Activated naive CD8-positive, alpha-beta T cell (primary cell): ENCODE measurements around the gene HSD11B2.

ENCODE experiments used
- H3K27ac Mint-ChIP-seq: one replicate; pipeline ENCODE4 v1.8.0; 2021; ENCODE audit warnings: mixed read lengths
- H3K27me3 Mint-ChIP-seq: one replicate; pipeline ENCODE4 v1.8.0; 2021; ENCODE audit warnings: mixed read lengths
- H3K36me3 Mint-ChIP-seq: one replicate; pipeline ENCODE4 v1.8.0; 2021; ENCODE audit warnings: mixed read lengths
- H3K4me1 Mint-ChIP-seq: one replicate; pipeline ENCODE4 v1.8.0; 2021; ENCODE audit warnings: low read depth, mixed read lengths
- H3K4me3 Mint-ChIP-seq: one replicate; pipeline ENCODE4 v1.8.0; 2021; ENCODE audit warnings: mild to moderate bottlenecking, mixed read lengths
- H3K9me3 Mint-ChIP-seq: one replicate; pipeline ENCODE4 v1.8.0; 2021; ENCODE audit warnings: low read depth, mixed read lengths

The HSD11B2 gene

DNA sequence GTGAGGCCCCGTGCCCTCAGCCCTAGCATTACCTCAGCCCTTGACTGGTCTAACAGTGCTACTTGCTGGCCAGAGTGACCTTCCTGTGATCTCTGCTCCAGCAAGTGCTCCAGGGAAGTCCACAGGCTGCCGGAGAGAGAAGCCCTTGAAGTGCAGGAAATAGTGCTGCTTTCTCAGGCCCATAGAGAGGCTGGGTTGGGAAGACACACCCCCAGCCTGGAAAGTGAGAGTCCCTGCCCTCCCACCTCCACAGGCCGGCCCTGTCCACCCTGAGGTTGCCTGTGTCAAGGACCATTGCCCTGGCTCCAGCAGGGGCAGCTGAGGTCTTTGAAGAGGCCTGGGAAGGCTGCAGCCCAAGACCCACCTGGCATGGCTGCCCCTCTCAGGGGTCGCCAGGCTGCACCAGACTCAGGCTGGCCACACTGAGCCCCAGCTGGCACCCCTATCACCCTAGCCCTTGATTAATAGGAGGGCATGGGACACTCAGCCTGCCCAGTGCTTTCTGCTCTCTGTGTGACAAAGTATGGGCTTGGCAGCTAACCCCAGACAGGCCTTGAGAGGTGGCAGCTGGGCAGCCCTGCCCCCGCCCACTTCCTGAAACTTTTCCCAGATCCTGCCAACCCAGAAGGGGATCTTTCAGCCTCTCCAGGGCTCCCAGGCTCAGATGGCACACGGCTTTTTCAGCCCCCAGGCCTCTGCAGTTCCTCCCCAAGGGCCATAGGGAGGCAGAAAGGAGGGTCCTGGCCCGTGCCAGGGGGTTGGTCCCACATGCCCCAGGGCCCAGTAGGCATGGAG, 28.3 kb downstream of the HSD11B2 start:
- H3K4me3 Mint-ChIP-seq = no peak overlapping the region
- no peaks in the 10 kb centered on the region for H3K27me3 Mint-ChIP-seq
- no peaks in the 10 kb centered on the region for H3K36me3 Mint-ChIP-seq
- H3K27ac Mint-ChIP-seq = no peak overlapping the region
- H3K4me1 Mint-ChIP-seq = peaks cover 17% of the 10 kb centered on the region
- H3K9me3 Mint-ChIP-seq = no peaks in the 10 kb centered on the region

DNA sequence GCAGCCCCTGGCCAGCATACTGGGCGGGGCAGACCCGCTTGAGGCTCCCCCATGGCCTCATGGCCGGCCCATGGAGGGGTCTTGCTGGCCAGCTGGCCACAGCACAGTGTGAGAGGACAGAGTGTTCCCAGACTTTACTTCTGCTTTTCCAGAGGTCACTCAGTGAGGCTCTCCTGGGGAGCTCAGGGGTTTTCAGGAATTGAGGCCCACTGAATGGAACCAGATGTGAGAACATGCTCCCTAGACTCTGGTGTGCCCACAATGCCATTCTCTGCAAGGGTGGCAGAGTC, 28.9 kb downstream of the HSD11B2 start:
- no peaks in the 10 kb centered on the region for H3K36me3 Mint-ChIP-seq
- H3K27ac Mint-ChIP-seq = no peak overlapping the region
- no peaks in the 10 kb centered on the region for H3K27me3 Mint-ChIP-seq
- H3K4me1 Mint-ChIP-seq = peaks cover 18% of the 10 kb centered on the region
- no peaks in the 10 kb centered on the region for H3K9me3 Mint-ChIP-seq
- H3K4me3 Mint-ChIP-seq = no peak overlapping the region

DNA sequence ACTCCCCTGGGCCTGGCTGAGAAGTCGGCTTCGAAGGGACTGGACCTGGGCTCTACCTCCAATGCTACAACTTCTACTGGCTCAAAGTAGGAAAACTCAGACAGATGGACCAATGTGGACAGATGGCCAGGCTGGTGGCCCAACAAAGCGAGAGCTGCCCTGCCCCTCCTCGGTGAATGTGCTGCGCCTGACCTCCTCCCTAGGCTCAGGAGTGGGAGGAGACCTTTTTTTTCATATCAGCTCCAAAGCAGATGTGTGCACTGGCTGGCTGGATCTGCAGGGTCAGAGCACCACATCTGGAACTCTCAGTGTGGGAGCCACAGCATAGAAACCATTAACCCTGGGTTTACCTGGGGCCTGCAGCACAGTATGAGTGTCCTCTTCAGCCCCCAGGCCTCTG, 29.2 kb downstream of the HSD11B2 start:
- Mint-ChIP-seq H3K36me3 (no peaks in the 10 kb centered on the region), H3K27ac (no peak overlapping the region), H3K9me3 (no peaks in the 10 kb centered on the region), H3K27me3 (no peaks in the 10 kb centered on the region), H3K4me3 (no peak overlapping the region), H3K4me1 (peaks cover 19% of the 10 kb centered on the region)

DNA sequence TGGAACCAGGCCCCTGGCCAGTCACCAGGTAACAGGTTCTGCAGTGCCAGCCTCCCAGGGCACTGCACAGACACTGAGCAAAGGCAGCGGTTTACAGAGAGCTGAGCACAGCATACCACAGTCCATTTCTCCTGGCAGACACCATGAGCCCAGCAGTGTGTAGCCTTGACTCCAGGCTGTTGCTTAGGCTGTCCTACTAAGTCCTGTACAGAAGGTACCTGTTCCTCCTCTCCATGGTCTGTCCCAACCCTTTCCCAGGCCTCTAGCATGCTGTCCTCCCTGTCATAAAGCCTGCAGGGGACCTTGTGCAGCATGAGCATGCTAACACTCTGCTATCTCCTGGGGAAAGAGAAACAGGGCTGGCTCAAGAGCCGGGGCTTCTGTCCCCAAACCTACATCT, 30.0 kb downstream of the HSD11B2 start:
- Mint-ChIP-seq H3K27ac (no peak overlapping the region), H3K4me3 (no peak overlapping the region), H3K9me3 (no peaks in the 10 kb centered on the region), H3K4me1 (peaks cover 21% of the 10 kb centered on the region), H3K27me3 (no peaks in the 10 kb centered on the region), H3K36me3 (no peaks in the 10 kb centered on the region)

DNA sequence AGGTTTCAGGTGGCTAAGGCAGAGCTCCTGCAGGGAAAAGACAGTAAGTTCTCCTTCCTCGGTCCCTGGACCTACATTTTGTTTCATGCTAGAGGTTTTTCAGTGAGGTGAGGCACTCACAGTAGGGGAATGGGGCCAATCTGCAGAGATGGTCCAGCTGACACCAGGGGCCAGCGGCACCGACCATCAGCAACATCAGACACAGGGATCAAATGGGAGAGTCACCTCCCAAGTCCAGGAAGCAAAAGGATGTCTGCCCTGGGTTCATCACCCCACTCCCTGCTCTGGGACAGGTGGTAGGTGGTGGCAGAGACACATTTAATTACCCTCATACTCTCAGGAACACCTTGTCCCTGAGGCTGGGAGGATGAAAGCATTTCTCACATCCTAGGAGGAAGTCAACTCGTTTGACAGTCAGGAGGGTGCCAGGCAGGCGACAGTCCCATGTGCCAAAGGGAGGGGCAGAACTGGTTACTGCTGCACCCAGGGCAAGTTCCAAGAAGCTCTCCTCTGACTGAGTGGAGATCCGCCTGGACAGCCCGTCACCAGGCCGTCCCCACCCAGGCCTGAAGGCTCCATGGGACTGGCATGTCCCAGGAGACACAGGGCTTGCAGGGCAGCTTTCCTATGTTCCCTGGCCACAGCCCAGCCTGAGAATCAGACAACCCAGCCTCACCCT, 30.8 kb downstream of the HSD11B2 start:
- Mint-ChIP-seq H3K9me3 (no peaks in the 10 kb centered on the region), H3K27me3 (no peaks in the 10 kb centered on the region), H3K36me3 (no peaks in the 10 kb centered on the region), H3K27ac (no peak overlapping the region), H3K4me3 (no peak overlapping the region), H3K4me1 (peaks cover 16% of the 10 kb centered on the region)

DNA sequence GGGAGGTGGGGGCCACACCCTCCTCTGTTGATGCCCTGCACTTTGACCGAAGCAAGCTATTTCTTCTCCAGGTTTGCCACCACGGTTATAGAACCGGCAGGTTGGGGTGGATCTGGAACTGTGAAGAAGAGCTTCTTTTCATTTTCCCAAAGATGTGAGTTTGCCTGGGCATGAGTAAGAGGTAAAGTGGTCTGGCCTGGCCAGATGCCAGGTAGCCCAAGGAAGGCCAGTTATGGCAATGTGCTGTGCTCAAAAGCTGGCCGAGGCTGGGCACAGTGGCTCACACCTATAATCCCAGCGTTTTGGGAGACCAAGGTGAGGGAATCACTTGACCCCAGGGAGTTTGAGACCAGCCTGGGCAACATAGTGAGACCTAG, 31.3 kb downstream of the HSD11B2 start:
- Mint-ChIP-seq H3K9me3 (no peaks in the 10 kb centered on the region), H3K36me3 (no peaks in the 10 kb centered on the region), H3K4me3 (no peak overlapping the region), H3K4me1 (peaks cover 13% of the 10 kb centered on the region), H3K27me3 (no peaks in the 10 kb centered on the region), H3K27ac (no peak overlapping the region)

DNA sequence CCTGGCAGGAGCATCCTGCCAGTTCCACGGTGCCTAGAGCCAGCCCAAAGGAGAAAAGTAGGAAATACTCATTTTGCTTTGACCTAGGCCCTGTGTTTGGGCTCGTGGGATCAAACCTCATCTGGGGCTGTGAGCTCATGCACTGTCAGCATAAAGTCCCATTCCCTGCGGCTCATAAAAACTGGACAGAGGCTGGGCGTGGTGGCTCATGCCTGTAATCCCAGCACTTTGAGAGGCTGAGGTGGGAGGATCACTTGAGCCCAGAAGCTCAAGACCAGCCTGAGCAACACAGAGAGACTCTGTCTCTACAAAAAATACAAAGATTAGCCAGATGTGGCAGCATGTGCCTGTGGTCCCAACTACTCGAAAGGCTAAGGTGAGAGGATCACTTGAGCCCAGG, 32.1 kb downstream of the HSD11B2 start:
- H3K4me3 Mint-ChIP-seq = no peak overlapping the region
- H3K9me3 Mint-ChIP-seq = no peaks in the 10 kb centered on the region
- H3K36me3 Mint-ChIP-seq = no peaks in the 10 kb centered on the region
- H3K27me3 Mint-ChIP-seq = no peaks in the 10 kb centered on the region
- no peak overlapping the region for H3K27ac Mint-ChIP-seq
- peaks cover 17% of the 10 kb centered on the region for H3K4me1 Mint-ChIP-seq

DNA sequence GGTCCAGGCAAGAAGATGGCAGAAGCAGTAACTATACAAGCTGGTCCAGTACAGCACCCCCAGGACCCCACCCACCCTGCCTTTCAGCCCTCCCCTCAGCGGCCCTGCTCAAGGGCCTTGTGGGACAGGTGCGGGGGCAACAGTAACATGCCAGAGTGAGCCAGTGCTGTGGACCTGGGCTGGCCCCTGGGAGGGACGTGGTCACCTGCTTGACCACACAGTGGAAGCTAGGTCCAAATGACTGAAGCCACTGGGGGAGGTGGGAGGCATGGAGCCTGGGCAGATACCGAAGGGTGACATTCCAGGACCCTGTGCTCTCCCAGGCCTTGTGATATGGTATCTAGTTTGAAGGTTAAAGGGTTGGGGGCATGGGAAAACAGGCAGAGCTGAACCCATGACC, 32.8 kb downstream of the HSD11B2 start:
- Mint-ChIP-seq H3K27me3 (no peaks in the 10 kb centered on the region), H3K9me3 (no peaks in the 10 kb centered on the region), H3K4me3 (no peak overlapping the region), H3K36me3 (no peaks in the 10 kb centered on the region), H3K4me1 (peaks cover 18% of the 10 kb centered on the region), H3K27ac (no peak overlapping the region)

DNA sequence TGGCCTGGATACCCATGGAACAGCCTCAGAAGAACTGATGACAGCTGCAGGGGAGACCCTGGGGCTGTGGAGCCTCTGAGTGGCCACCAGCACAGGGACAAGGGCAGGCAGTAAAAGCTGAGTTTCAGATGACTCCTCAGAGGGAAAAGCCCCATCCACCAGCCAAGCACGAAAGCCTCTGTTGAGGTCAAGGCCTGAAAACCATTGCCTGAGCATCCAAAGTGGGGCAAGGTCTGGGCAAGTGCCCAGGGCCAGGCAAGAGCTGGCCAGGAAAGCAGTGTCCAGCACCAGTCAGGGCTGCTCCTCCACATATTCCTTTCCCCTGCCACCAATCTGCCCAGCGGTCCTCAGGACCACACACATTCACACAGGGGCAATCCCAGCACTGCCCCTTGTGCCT, 33.6 kb downstream of the HSD11B2 start:
- Mint-ChIP-seq H3K4me1 (peaks cover 16% of the 10 kb centered on the region), H3K36me3 (no peaks in the 10 kb centered on the region), H3K27ac (no peak overlapping the region), H3K9me3 (no peaks in the 10 kb centered on the region), H3K27me3 (no peaks in the 10 kb centered on the region), H3K4me3 (no peak overlapping the region)

DNA sequence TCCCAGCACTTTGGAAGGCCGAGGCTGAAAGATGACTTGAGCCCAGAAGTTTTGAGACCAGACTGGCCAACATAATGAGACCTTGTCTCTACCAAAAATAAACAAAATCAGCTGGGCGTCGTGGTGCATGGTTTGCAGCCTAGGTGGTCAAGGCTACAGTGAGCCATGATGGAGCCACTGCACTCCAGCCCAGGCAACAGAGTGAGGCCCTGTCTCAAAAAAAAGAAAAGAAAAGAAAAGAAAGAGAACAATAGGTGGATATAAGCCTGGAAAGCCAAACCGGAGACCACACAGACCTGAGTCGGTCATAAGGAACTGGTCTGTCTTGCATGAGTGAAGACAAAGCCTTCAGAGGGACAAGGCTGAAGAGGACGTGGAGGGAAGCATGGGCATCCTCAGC, 35.7 kb downstream of the HSD11B2 start:
- no peaks in the 10 kb centered on the region for H3K36me3 Mint-ChIP-seq
- H3K9me3 Mint-ChIP-seq = no peaks in the 10 kb centered on the region
- peaks cover 22% of the 10 kb centered on the region for H3K4me1 Mint-ChIP-seq
- no peaks in the 10 kb centered on the region for H3K27me3 Mint-ChIP-seq
- no peak overlapping the region for H3K27ac Mint-ChIP-seq
- no peak overlapping the region for H3K4me3 Mint-ChIP-seq

DNA sequence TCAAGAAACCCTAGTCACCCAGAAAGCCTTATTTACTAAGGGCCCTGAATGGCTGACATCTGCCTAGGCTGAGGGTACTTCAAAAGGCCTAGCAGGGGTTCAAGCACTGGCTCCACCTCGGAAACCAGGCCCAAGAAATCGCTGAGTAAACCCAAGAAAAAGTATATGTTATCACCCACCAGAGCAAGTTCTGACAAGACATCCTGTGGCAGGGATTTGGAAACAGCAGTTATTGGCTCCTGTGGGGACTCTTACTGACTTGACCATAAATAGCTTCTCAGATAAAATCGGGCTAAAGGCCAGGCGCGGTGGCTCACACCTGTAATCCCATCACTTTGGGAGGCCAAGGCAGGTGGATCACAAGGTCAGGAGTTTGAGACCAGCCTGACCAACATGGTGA, 37.8 kb downstream of the HSD11B2 start:
- H3K4me3 Mint-ChIP-seq = no peak overlapping the region
- no peaks in the 10 kb centered on the region for H3K27me3 Mint-ChIP-seq
- no peaks in the 10 kb centered on the region for H3K36me3 Mint-ChIP-seq
- H3K4me1 Mint-ChIP-seq = peaks cover 29% of the 10 kb centered on the region
- H3K9me3 Mint-ChIP-seq = no peaks in the 10 kb centered on the region
- no peak overlapping the region for H3K27ac Mint-ChIP-seq

DNA sequence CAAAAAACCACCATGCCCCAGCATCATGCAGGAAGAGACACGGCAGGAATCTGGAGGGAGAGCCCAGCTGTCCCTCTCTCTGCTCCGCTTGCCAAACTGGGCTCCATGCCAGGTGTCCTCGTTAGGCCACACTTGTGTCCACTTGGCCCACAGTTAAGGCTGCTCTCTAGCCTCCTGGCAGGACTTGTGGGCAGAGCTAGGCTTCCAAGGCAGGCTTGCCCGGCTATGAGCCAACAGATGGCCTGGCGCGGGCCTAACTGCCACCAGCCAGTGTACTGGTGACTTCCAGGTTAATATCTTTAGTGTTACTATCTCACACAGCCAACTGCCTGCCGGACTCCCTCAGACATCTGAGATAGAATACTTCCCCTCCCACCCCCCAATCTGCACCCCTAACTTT, 39.4 kb downstream of the HSD11B2 start:
- H3K27ac Mint-ChIP-seq = no peak overlapping the region
- no peaks in the 10 kb centered on the region for H3K27me3 Mint-ChIP-seq
- H3K36me3 Mint-ChIP-seq = peaks cover 6% of the 10 kb centered on the region
- peaks cover 40% of the 10 kb centered on the region for H3K4me1 Mint-ChIP-seq
- H3K9me3 Mint-ChIP-seq = no peaks in the 10 kb centered on the region
- H3K4me3 Mint-ChIP-seq = no peak overlapping the region

DNA sequence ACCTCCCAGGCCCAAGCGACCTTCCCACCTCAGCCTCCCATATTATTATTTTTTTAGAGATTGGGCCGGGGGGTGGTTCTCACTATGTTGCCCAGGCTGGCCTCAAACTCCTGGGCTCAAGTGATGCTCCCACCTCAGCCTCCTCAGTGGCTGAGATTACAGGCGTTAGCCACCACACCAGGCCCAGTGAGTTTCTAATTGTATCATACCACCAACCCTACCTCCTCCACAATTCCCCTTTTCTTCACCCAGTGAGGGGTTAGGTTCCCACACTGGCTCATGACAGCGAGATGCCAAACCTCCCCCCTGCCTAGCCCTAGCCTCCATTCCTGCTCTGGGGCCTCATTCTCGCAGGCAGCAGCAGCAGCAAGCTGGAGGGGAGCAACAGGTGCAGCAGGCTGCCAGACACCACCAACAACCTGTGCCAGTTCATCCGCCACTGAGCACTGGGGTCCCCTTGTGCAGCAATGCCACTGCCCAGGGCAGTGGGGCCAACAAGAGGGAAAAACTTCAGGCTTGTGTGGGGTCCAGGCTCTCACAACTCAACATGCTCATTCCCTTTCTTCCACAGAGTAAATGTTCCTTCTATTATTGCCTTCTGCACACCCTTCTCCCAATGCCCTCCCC, 41.0 kb downstream of the HSD11B2 start:
- H3K4me1 Mint-ChIP-seq = peaks cover 40% of the 10 kb centered on the region
- H3K9me3 Mint-ChIP-seq = no peaks in the 10 kb centered on the region
- peaks cover 6% of the 10 kb centered on the region for H3K36me3 Mint-ChIP-seq
- H3K27ac Mint-ChIP-seq = no peak overlapping the region
- H3K27me3 Mint-ChIP-seq = no peaks in the 10 kb centered on the region
- H3K4me3 Mint-ChIP-seq = no peak overlapping the region

DNA sequence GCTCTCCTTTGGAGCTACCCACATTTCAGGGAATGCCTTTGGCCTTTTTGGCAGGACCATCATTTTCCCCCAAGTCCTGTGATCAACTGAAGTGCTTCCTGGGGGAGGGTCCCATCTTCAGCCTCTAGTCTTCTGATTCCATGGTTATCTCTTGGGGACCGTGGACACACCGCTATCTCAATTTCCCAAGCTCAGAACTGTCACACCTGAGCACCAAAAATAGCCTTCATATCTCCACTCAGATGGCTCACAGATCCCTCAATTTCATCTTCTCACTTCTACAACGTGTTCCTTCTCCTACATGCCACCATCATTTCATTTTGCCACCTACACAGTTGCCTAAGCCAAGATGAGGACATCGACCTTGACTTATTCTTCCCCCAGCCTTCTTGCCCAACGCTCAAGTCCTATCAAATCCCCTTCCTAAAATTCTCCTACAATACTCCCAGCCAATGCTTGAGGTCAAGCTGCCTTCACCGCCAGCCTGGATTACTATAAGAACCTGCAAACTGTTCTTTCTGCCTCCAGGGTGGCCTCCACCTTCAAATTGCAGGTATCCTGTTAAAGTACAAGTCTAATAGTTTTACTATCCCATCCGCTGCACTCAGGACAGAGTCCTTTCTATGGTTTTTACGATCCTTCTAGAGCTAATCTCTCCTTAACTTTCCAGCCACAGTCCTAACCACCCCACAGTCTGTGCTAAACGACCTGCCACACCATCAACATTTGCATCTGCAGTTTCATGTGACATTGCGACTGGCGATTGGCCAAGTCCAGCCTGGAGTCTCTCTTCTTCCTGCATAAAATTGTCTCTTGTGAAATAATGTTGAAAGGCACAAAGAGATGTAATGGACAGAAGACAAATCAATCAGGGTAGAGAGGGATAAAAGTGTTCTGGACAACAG, 43.9 kb downstream of the HSD11B2 start:
- peak overlapping the region; percentile 5 for H3K4me3 Mint-ChIP-seq
- H3K9me3 Mint-ChIP-seq = no peaks in the 10 kb centered on the region
- peaks cover 49% of the 10 kb centered on the region for H3K4me1 Mint-ChIP-seq
- peaks cover 6% of the 10 kb centered on the region for H3K36me3 Mint-ChIP-seq
- no peak overlapping the region for H3K27ac Mint-ChIP-seq
- no peaks in the 10 kb centered on the region for H3K27me3 Mint-ChIP-seq
